ENCODE results near the gene PROSER1. TPM values are rescaled to one million over a fixed set of nuclear protein-coding genes. Genes with fewer than 3 reads are reported as not detected.

The PROSER1 gene
- total and polyA plus RNA-seq, 4 donors, result 13.0 to 59.6 (median 24.2) TPM

- Histone ChIP-seq H3K4me3 (no peak overlapping the region), H3K9me3 (ENCODE audit: control insufficient read depth in 4 of 4, insufficient read depth in 3 of 4, low read length in 3 of 4) (no peaks in the 10 kb centered on the region), H3K27ac (ENCODE audit: low read depth in 1 of 2, low read length in 1 of 2) (no peak overlapping the region), H3K27me3 (ENCODE audit: control insufficient read depth in 3 of 3, insufficient read depth in 3 of 3, low read length in 2 of 3) (no peaks in the 10 kb centered on the region), H3K9ac (ENCODE audit: insufficient read depth in 1 of 2, low read length in 2 of 2) (no peak overlapping the region), H3K36me3 (ENCODE audit: control insufficient read depth in 4 of 4, insufficient read depth in 4 of 4, low read length in 4 of 4) (peaks cover 2 to 7% (median 6%) of the 10 kb centered on the region in 4 donors), H3K4me1 (ENCODE audit: control insufficient read depth in 5 of 5, insufficient read depth in 5 of 5, low read length in 5 of 5) (no peaks in the 10 kb centered on the region)
- WGBS, 2 donors, result 61 to 74% methylated on average over 3 of the region's 3 CpGs
- no peak for DNase-seq
- ATAC-seq (ENCODE audit: insufficient read depth, low FRiP score), result no peak
- no peak for TF ChIP-seq CTCF (IDR thresholded peaks at IDR 0.05; ENCODE audit: control extremely low read depth, extremely low read depth)
Observed at GRCh38 chr13:39054112-39054511, 16.2 kb upstream of the PROSER1 start.

- WGBS, 2 donors, result 85 to 86% methylated on average over 6 of the region's 6 CpGs
Observed at GRCh38 chr13:39052944-39053343, 15.1 kb upstream of the PROSER1 start.

GRCh38 chr13:39051157-39051556, 13.3 kb upstream of the PROSER1 start:
- peak in 2 of 3 donors; percentile 78 to 82 for DNase-seq

More at GRCh38 chr13:39052944-39053343, 15.1 kb upstream of the PROSER1 start:
- TF ChIP-seq CTCF (IDR thresholded peaks at IDR 0.05; ENCODE audit: control extremely low read depth, extremely low read depth), result no peak
- H3K4me3 ChIP-seq, result no peak overlapping the region
- H3K27me3 ChIP-seq (ENCODE audit: control insufficient read depth in 3 of 3, insufficient read depth in 3 of 3, low read length in 2 of 3), result no peaks in the 10 kb centered on the region
- no peak overlapping the region for H3K27ac ChIP-seq (ENCODE audit: low read depth in 1 of 2, low read length in 1 of 2)
- no peak for DNase-seq
- ATAC-seq (ENCODE audit: insufficient read depth, low FRiP score), result no peak
- H3K36me3 ChIP-seq (ENCODE audit: control insufficient read depth in 4 of 4, insufficient read depth in 4 of 4, low read length in 4 of 4), result peaks cover 4 to 7% (median 6%) of the 10 kb centered on the region in 4 donors
- peaks cover 0 to 9% (median 0%) of the 10 kb centered on the region in 5 donors for H3K4me1 ChIP-seq (ENCODE audit: control insufficient read depth in 5 of 5, insufficient read depth in 5 of 5, low read length in 5 of 5)
- H3K9ac ChIP-seq (ENCODE audit: insufficient read depth in 1 of 2, low read length in 2 of 2), result no peak overlapping the region
- no peaks in the 10 kb centered on the region for H3K9me3 ChIP-seq (ENCODE audit: control insufficient read depth in 4 of 4, insufficient read depth in 3 of 4, low read length in 3 of 4)

More at GRCh38 chr13:39051157-39051556, 13.3 kb upstream of the PROSER1 start:
- peaks cover 0 to 10% (median 0%) of the 10 kb centered on the region in 5 donors for H3K4me1 ChIP-seq (ENCODE audit: control insufficient read depth in 5 of 5, insufficient read depth in 5 of 5, low read length in 5 of 5)
- WGBS, 2 donors, result 47 to 61% methylated on average over 1 of the region's 1 CpG
- no peaks in the 10 kb centered on the region for H3K27me3 ChIP-seq (ENCODE audit: control insufficient read depth in 3 of 3, insufficient read depth in 3 of 3, low read length in 2 of 3)
- H3K4me3 ChIP-seq, result no peak overlapping the region
- H3K36me3 ChIP-seq (ENCODE audit: control insufficient read depth in 4 of 4, insufficient read depth in 4 of 4, low read length in 4 of 4), result peaks cover 4 to 7% (median 6%) of the 10 kb centered on the region in 4 donors
- no peak overlapping the region for H3K27ac ChIP-seq (ENCODE audit: low read depth in 1 of 2, low read length in 1 of 2)
- H3K9ac ChIP-seq (ENCODE audit: insufficient read depth in 1 of 2, low read length in 2 of 2), result no peak overlapping the region
- ATAC-seq (ENCODE audit: insufficient read depth, low FRiP score), result no peak
- no peaks in the 10 kb centered on the region for H3K9me3 ChIP-seq (ENCODE audit: control insufficient read depth in 4 of 4, insufficient read depth in 3 of 4, low read length in 3 of 4)
- TF ChIP-seq CTCF (IDR thresholded peaks at IDR 0.05; ENCODE audit: control extremely low read depth, extremely low read depth), result no peak
